Measurements from ENCODE around the gene TIMM17A.

TIMM17A gene

GRCh38 chr1:201916649-201917249 lies 38.6 kb upstream of the TIMM17A start:
- Histone ChIP-seq H3K4me3 (ENCODE audit: control insufficient read depth in 1 of 7, extremely low read depth in 1 of 7, insufficient read depth in 4 of 7, low read depth in 2 of 7, low read length in 6 of 7) (no peak overlapping the region), H3K27me3 (replicated peaks in 2 of 5; ENCODE audit: control insufficient read depth in 4 of 5, insufficient read depth in 5 of 5, low read length in 4 of 5) (no peaks in the 10 kb centered on the region), H3K9me3 (ENCODE audit: control extremely low read depth in 1 of 5, control insufficient read depth in 4 of 5, insufficient read depth in 2 of 5, low read depth in 1 of 5, low read length in 4 of 5) (no peaks in the 10 kb centered on the region), H3K4me1 (ENCODE audit: control extremely low read depth in 1 of 4, control insufficient read depth in 4 of 4, insufficient read depth in 4 of 4, low read length in 3 of 4) (no peaks in the 10 kb centered on the region), H3K27ac (ENCODE audit: insufficient read depth in 1 of 2, low read depth in 1 of 2, low read length in 2 of 2, poor library complexity in 1 of 2, severe bottlenecking in 2 of 2) (no peak overlapping the region), H3K36me3 (ENCODE audit: control insufficient read depth in 4 of 4, insufficient read depth in 4 of 4, low read length in 3 of 4) (no peaks in the 10 kb centered on the region)
- ChIA-PET CTCF (interaction anchor here (2.1 kb wide), 1 partner anchor 21 kb away, joined by 7 read pairs; no protein-coding TSS in a partner anchor), POLR2A (no interaction called here)
- WGBS (ENCODE audit: insufficient coverage), result 62% methylated on average over 8 of the region's 11 CpGs
- peak; percentile 14 to 66 (median 63) for DNase-seq

GRCh38 chr1:201917362-201918033 lies 37.8 kb upstream of the TIMM17A start:
- DNase-seq, result no peak
- H3K4me3 ChIP-seq (ENCODE audit: control insufficient read depth in 1 of 7, extremely low read depth in 1 of 7, insufficient read depth in 4 of 7, low read depth in 2 of 7, low read length in 6 of 7), result no peak overlapping the region
- H3K36me3 ChIP-seq (ENCODE audit: control insufficient read depth in 4 of 4, insufficient read depth in 4 of 4, low read length in 3 of 4), result no peaks in the 10 kb centered on the region
- no peak overlapping the region for H3K27ac ChIP-seq (ENCODE audit: insufficient read depth in 1 of 2, low read depth in 1 of 2, low read length in 2 of 2, poor library complexity in 1 of 2, severe bottlenecking in 2 of 2)
- 99% methylated on average over 7 of the region's 7 CpGs for WGBS (ENCODE audit: insufficient coverage)
- POLR2A ChIA-PET, result no interaction called here
- CTCF ChIA-PET, result interaction anchor here (1.0 to 2.1 kb wide), 2 partner anchors 21 to 44 kb away, joined by 4 to 7 read pairs; no protein-coding TSS in a partner anchor
- H3K4me1 ChIP-seq (ENCODE audit: control extremely low read depth in 1 of 4, control insufficient read depth in 4 of 4, insufficient read depth in 4 of 4, low read length in 3 of 4), result no peaks in the 10 kb centered on the region
- H3K9me3 ChIP-seq (ENCODE audit: control extremely low read depth in 1 of 5, control insufficient read depth in 4 of 5, insufficient read depth in 2 of 5, low read depth in 1 of 5, low read length in 4 of 5), result no peaks in the 10 kb centered on the region
- H3K27me3 ChIP-seq (replicated peaks in 2 of 5; ENCODE audit: control insufficient read depth in 4 of 5, insufficient read depth in 5 of 5, low read length in 4 of 5), result no peaks in the 10 kb centered on the region

GRCh38 chr1:201918343-201918742 lies 37.0 kb upstream of the TIMM17A start:
- POLR2A ChIA-PET, result no interaction called here
- CTCF ChIA-PET, result interaction anchor here (1.6 kb wide), 1 partner anchor 22 kb away, joined by 4 read pairs; no protein-coding TSS in a partner anchor
- no peak overlapping the region for H3K27ac ChIP-seq (ENCODE audit: insufficient read depth in 1 of 2, low read depth in 1 of 2, low read length in 2 of 2, poor library complexity in 1 of 2, severe bottlenecking in 2 of 2)

GRCh38 chr1:201921952-201922558 lies 33.2 kb upstream of the TIMM17A start:
- H3K27ac ChIP-seq (ENCODE audit: insufficient read depth in 1 of 2, low read depth in 1 of 2, low read length in 2 of 2, poor library complexity in 1 of 2, severe bottlenecking in 2 of 2), result no peak overlapping the region
- WGBS (ENCODE audit: insufficient coverage), result no CpG with 5 or more reads among the region's 3 CpGs
- POLR2A ChIA-PET, result no interaction called here
- no peaks in the 10 kb centered on the region for H3K36me3 ChIP-seq (ENCODE audit: control insufficient read depth in 4 of 4, insufficient read depth in 4 of 4, low read length in 3 of 4)
- CTCF ChIA-PET, result interaction anchor here (0.5 kb wide), 1 partner anchor 40 kb away, joined by 3 read pairs; no protein-coding TSS in a partner anchor
- DNase-seq, result peak in 1 of 3 donors; percentile 7
- H3K4me1 ChIP-seq (ENCODE audit: control extremely low read depth in 1 of 4, control insufficient read depth in 4 of 4, insufficient read depth in 4 of 4, low read length in 3 of 4), result no peaks in the 10 kb centered on the region
- H3K9me3 ChIP-seq (ENCODE audit: control extremely low read depth in 1 of 5, control insufficient read depth in 4 of 5, insufficient read depth in 2 of 5, low read depth in 1 of 5, low read length in 4 of 5), result no peaks in the 10 kb centered on the region
- no peaks in the 10 kb centered on the region for H3K27me3 ChIP-seq (replicated peaks in 2 of 5; ENCODE audit: control insufficient read depth in 4 of 5, insufficient read depth in 5 of 5, low read length in 4 of 5)
- no peak overlapping the region for H3K4me3 ChIP-seq (ENCODE audit: control insufficient read depth in 1 of 7, extremely low read depth in 1 of 7, insufficient read depth in 4 of 7, low read depth in 2 of 7, low read length in 6 of 7)

More at GRCh38 chr1:201918343-201918742, 37.0 kb upstream of the TIMM17A start:
- Histone ChIP-seq H3K4me3 (ENCODE audit: control insufficient read depth in 1 of 7, extremely low read depth in 1 of 7, insufficient read depth in 4 of 7, low read depth in 2 of 7, low read length in 6 of 7) (no peak overlapping the region), H3K36me3 (ENCODE audit: control insufficient read depth in 4 of 4, insufficient read depth in 4 of 4, low read length in 3 of 4) (no peaks in the 10 kb centered on the region), H3K4me1 (ENCODE audit: control extremely low read depth in 1 of 4, control insufficient read depth in 4 of 4, insufficient read depth in 4 of 4, low read length in 3 of 4) (no peaks in the 10 kb centered on the region), H3K9me3 (ENCODE audit: control extremely low read depth in 1 of 5, control insufficient read depth in 4 of 5, insufficient read depth in 2 of 5, low read depth in 1 of 5, low read length in 4 of 5) (no peaks in the 10 kb centered on the region), H3K27me3 (replicated peaks in 2 of 5; ENCODE audit: control insufficient read depth in 4 of 5, insufficient read depth in 5 of 5, low read length in 4 of 5) (no peaks in the 10 kb centered on the region)
- 98% methylated on average over 4 of the region's 5 CpGs for WGBS (ENCODE audit: insufficient coverage)
- DNase-seq, result no peak

- H3K27ac ChIP-seq (ENCODE audit: insufficient read depth in 1 of 2, low read depth in 1 of 2, low read length in 2 of 2, poor library complexity in 1 of 2, severe bottlenecking in 2 of 2), result no peak overlapping the region
- no peak overlapping the region for H3K4me3 ChIP-seq (ENCODE audit: control insufficient read depth in 1 of 7, extremely low read depth in 1 of 7, insufficient read depth in 4 of 7, low read depth in 2 of 7, low read length in 6 of 7)
- no peaks in the 10 kb centered on the region for H3K9me3 ChIP-seq (ENCODE audit: control extremely low read depth in 1 of 5, control insufficient read depth in 4 of 5, insufficient read depth in 2 of 5, low read depth in 1 of 5, low read length in 4 of 5)
- 20% methylated on average over 1 of the region's 2 CpGs for WGBS (ENCODE audit: insufficient coverage)
- H3K4me1 ChIP-seq (ENCODE audit: control extremely low read depth in 1 of 4, control insufficient read depth in 4 of 4, insufficient read depth in 4 of 4, low read length in 3 of 4), result no peaks in the 10 kb centered on the region
- peak in 2 of 3 donors; percentile 19 to 32 for DNase-seq
- peaks cover 0 to 11% (median 0%) of the 10 kb centered on the region in 5 experiments for H3K27me3 ChIP-seq (replicated peaks in 2 of 5; ENCODE audit: control insufficient read depth in 4 of 5, insufficient read depth in 5 of 5, low read length in 4 of 5)
- ChIA-PET CTCF (interaction anchor here (0.7 to 1.6 kb wide), 2 partner anchors 13 to 21 kb away, joined by 3 to 4 read pairs; partner anchors contain the start of gene LMOD1), POLR2A (interaction anchor here (0.6 kb wide), 1 partner anchor 1219 kb away, joined by 5 read pairs; no protein-coding TSS in a partner anchor)
- H3K36me3 ChIP-seq (ENCODE audit: control insufficient read depth in 4 of 4, insufficient read depth in 4 of 4, low read length in 3 of 4), result no peaks in the 10 kb centered on the region
Observed at GRCh38 chr1:201925301-201925567, 30.1 kb upstream of the TIMM17A start.

GRCh38 chr1:201925981-201926645 lies 29.2 kb upstream of the TIMM17A start:
- ChIA-PET CTCF (interaction anchor here (1.2 to 1.5 kb wide), 2 partner anchors 17 to 28 kb away, joined by 3 read pairs; no protein-coding TSS in a partner anchor), POLR2A (interaction anchor here (0.6 kb wide), 1 partner anchor 21 kb away, joined by 3 read pairs; no protein-coding TSS in a partner anchor)
- Histone ChIP-seq H3K27me3 (replicated peaks in 2 of 5; ENCODE audit: control insufficient read depth in 4 of 5, insufficient read depth in 5 of 5, low read length in 4 of 5) (peaks cover 0 to 11% (median 0%) of the 10 kb centered on the region in 5 experiments), H3K9me3 (ENCODE audit: control extremely low read depth in 1 of 5, control insufficient read depth in 4 of 5, insufficient read depth in 2 of 5, low read depth in 1 of 5, low read length in 4 of 5) (no peaks in the 10 kb centered on the region), H3K36me3 (ENCODE audit: control insufficient read depth in 4 of 4, insufficient read depth in 4 of 4, low read length in 3 of 4) (no peaks in the 10 kb centered on the region), H3K27ac (ENCODE audit: insufficient read depth in 1 of 2, low read depth in 1 of 2, low read length in 2 of 2, poor library complexity in 1 of 2, severe bottlenecking in 2 of 2) (no peak overlapping the region), H3K4me3 (ENCODE audit: control insufficient read depth in 1 of 7, extremely low read depth in 1 of 7, insufficient read depth in 4 of 7, low read depth in 2 of 7, low read length in 6 of 7) (no peak overlapping the region), H3K4me1 (ENCODE audit: control extremely low read depth in 1 of 4, control insufficient read depth in 4 of 4, insufficient read depth in 4 of 4, low read length in 3 of 4) (no peaks in the 10 kb centered on the region)
- WGBS (ENCODE audit: insufficient coverage), result no CpG with 5 or more reads among the region's 5 CpGs
- no peak for DNase-seq

Data from common myeloid progenitor, CD34-positive (primary cell).